ENCODE measurements around the gene DHX36.

DHX36 gene

GRCh38 chr3:154224866-154225265, 99.4 kb downstream of the DHX36 start:
- DNase-seq (ENCODE audit: low spot score): no peak

- no peak for DNase-seq (ENCODE audit: low spot score)
These were observed 99.9 kb downstream of the DHX36 start for GRCh38 chr3:154224366-154224765.

GRCh38 chr3:154223519-154223918, 100.8 kb downstream of the DHX36 start:
- DNase-seq (ENCODE audit: low spot score): no peak
